WTC11 (cell line): ENCODE data around the gene FBXO15.

Experiments used
- AR ChIP-seq: fragments of 250-450 bp; sonication (Bioruptor Pico); IDR thresholded peaks from 2 replicates; pipeline ENCODE4 v1.9.0; 2021; ENCODE audit warnings: mild to moderate bottlenecking
- ATF2 ChIP-seq: sonication (generic); formaldehyde crosslinking; IDR thresholded peaks from 2 replicates; pipeline ENCODE4 v1.8.1; 2022; ENCODE audit warnings: low read depth, missing genetic modification reagents, borderline replicate concordance
- ATF3 ChIP-seq: sonication (generic); formaldehyde crosslinking; conservative IDR thresholded peaks from 2 replicates; pipeline ENCODE4 v1.8.1; 2022; ENCODE audit warnings: mild to moderate bottlenecking, missing genetic modification reagents
- CREM ChIP-seq: sonication (generic); formaldehyde crosslinking; IDR thresholded peaks from 2 replicates; pipeline ENCODE4 v1.8.1; 2022; ENCODE audit warnings: mild to moderate bottlenecking, missing genetic modification reagents, moderate library complexity
- CTCF ChIP-seq: fragments of 200-600 bp; IDR thresholded peaks from 2 replicates; pipeline ENCODE4 v1.8.0; 2022; ENCODE audit warnings: antibody characterized with exemption
- HMGXB4 ChIP-seq: sonication (generic); formaldehyde crosslinking; IDR thresholded peaks from 2 replicates; pipeline ENCODE4 v1.8.1; 2023; ENCODE audit warnings: mild to moderate bottlenecking, moderate library complexity, missing genetic modification reagents
- NR1H2 ChIP-seq: sonication (generic); formaldehyde crosslinking; IDR thresholded peaks from 2 replicates; pipeline ENCODE4 v1.9.0; 2021; ENCODE audit warnings: mild to moderate bottlenecking, moderate library complexity, missing genetic modification reagents
- PREB ChIP-seq: sonication (generic); formaldehyde crosslinking; IDR thresholded peaks from 2 replicates; pipeline ENCODE4 v1.8.1; 2022; ENCODE audit warnings: mild to moderate bottlenecking, missing genetic modification reagents, moderate library complexity, borderline replicate concordance
- SP1 ChIP-seq: sonication (generic); formaldehyde crosslinking; conservative IDR thresholded peaks from 2 replicates; pipeline ENCODE4 v1.8.1; 2022; ENCODE audit warnings: missing genetic modification reagents
- TP53 ChIP-seq: sonication (generic); formaldehyde crosslinking; IDR thresholded peaks from 2 replicates; pipeline ENCODE4 v1.8.1; 2023; ENCODE audit warnings: mild to moderate bottlenecking, missing genetic modification reagents
- USF1 ChIP-seq: sonication (generic); formaldehyde crosslinking; IDR thresholded peaks from 2 replicates; pipeline ENCODE4 v1.8.0; 2022; ENCODE audit warnings: mild to moderate bottlenecking, missing genetic modification reagents

GRCh38 chr18:74062037-74062436, 85.6 kb downstream of the FBXO15 start:
- TF ChIP-seq CTCF (no peak), AR (CRISPR knock-in tag) (no peak), TP53 (no peak), HMGXB4 (CRISPR knock-in tag) (no peak), PREB (CRISPR knock-in tag) (no peak), ATF3 (CRISPR knock-in tag) (no peak), ATF2 (CRISPR knock-in tag) (no peak), CREM (no peak), SP1 (CRISPR knock-in tag) (no peak), USF1 (CRISPR knock-in tag) (no peak), NR1H2 (CRISPR knock-in tag) (no peak)
